ENCODE measurements around the gene SLC25A38. TPM values are rescaled to one million over a fixed set of nuclear protein-coding genes. Genes with fewer than 3 reads are reported as not detected.

The SLC25A38 gene
- polyA plus RNA-seq, 3 donors, result 5.7 to 8.9 (median 7.5) TPM

DNA sequence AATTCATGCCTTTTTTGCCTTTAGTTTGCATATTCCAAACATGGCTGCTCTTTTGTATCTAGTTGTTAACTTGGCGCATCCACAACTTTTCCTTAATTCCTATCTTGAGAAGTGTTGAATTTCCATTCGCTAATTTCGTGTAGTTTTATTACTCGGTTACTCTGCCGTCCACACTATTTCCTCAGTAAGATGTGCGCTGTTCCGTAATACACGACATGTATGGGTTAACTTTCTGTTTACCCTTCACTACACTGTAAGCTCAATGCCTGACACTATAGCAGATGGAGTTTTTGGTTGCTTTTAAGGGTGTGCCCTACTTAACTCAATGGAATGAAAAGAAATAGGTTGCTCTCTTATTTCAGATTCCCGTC is 24.1 kb downstream of the SLC25A38 start:
- intact Hi-C loops (cut with micrococcal nuclease), result no loop called here
- peaks cover 33 to 47% of the 10 kb centered on the region in 2 donors for H3K36me3 Mint-ChIP-seq
- H3K27me3 Mint-ChIP-seq (ENCODE audit: low read depth in 3 of 3), result peaks cover 0 to 1% (median 0%) of the 10 kb centered on the region in 3 donors
- Histone ChIP-seq H3K9me3 (replicated peaks in 1 of 2; ENCODE audit: control insufficient read depth in 1 of 2, insufficient read depth in 1 of 2, low read length in 2 of 2) (no peaks in the 10 kb centered on the region), H3K79me2 (ENCODE audit: insufficient read depth, low read length) (peaks cover 40% of the 10 kb centered on the region), H3K9ac (ENCODE audit: insufficient read depth, low read length, poor library complexity, severe bottlenecking) (peak overlapping the region; percentile 89), H4K20me1 (ENCODE audit: insufficient read depth, low read length) (peaks cover 38% of the 10 kb centered on the region), H3K27ac (ENCODE audit: low read depth in 1 of 2, low read length in 2 of 2) (peak overlapping the region; percentile 66 to 94), H3K36me3 (replicated peaks in 1 of 2; ENCODE audit: control insufficient read depth in 1 of 2, insufficient read depth in 2 of 2, low read length in 2 of 2) (peaks cover 41 to 43% of the 10 kb centered on the region in 2 donors), H3K4me3 (replicated peaks in 1 of 3; ENCODE audit: low read depth in 2 of 3, low read length in 3 of 3) (peak overlapping the region; percentile 56 to 94 (median 61)), H2AFZ (ENCODE audit: insufficient read depth, low read depth, low read length, poor library complexity, severe bottlenecking) (peak overlapping the region; percentile 95), H3K4me1 (ENCODE audit: control insufficient read depth in 1 of 2, insufficient read depth in 2 of 2, low read length in 2 of 2) (peaks cover 18 to 23% of the 10 kb centered on the region in 2 donors), H3K27me3 (ENCODE audit: control insufficient read depth in 2 of 2, insufficient read depth in 2 of 2, low read length in 2 of 2) (no peaks in the 10 kb centered on the region), H3K4me2 (replicated peaks; ENCODE audit: extremely low read depth, low read length, poor library complexity, severe bottlenecking) (peak overlapping the region; percentile 98)
- H3K9me3 Mint-ChIP-seq, result no peaks in the 10 kb centered on the region
- H3K27ac Mint-ChIP-seq, result peak overlapping the region; percentile 25 to 98 (median 74)
- no CpG with 5 or more reads among the region's 9 CpGs for whole genome bisulfite sequencing (ENCODE audit: insufficient coverage)
- H3K4me1 Mint-ChIP-seq, result peaks cover 19% of the 10 kb centered on the region
- H3K4me3 Mint-ChIP-seq, result peak overlapping the region; percentile 96 to 99
- TF ChIP-seq, protein P1, sequence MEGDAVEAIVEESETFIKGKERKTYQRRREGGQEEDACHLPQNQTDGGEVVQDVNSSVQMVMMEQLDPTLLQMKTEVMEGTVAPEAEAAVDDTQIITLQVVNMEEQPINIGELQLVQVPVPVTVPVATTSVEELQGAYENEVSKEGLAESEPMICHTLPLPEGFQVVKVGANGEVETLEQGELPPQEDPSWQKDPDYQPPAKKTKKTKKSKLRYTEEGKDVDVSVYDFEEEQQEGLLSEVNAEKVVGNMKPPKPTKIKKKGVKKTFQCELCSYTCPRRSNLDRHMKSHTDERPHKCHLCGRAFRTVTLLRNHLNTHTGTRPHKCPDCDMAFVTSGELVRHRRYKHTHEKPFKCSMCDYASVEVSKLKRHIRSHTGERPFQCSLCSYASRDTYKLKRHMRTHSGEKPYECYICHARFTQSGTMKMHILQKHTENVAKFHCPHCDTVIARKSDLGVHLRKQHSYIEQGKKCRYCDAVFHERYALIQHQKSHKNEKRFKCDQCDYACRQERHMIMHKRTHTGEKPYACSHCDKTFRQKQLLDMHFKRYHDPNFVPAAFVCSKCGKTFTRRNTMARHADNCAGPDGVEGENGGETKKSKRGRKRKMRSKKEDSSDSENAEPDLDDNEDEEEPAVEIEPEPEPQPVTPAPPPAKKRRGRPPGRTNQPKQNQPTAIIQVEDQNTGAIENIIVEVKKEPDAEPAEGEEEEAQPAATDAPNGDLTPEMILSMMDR (IDR thresholded peaks at IDR 0.05), result no peak
- DNase-seq, result no peak

DNA sequence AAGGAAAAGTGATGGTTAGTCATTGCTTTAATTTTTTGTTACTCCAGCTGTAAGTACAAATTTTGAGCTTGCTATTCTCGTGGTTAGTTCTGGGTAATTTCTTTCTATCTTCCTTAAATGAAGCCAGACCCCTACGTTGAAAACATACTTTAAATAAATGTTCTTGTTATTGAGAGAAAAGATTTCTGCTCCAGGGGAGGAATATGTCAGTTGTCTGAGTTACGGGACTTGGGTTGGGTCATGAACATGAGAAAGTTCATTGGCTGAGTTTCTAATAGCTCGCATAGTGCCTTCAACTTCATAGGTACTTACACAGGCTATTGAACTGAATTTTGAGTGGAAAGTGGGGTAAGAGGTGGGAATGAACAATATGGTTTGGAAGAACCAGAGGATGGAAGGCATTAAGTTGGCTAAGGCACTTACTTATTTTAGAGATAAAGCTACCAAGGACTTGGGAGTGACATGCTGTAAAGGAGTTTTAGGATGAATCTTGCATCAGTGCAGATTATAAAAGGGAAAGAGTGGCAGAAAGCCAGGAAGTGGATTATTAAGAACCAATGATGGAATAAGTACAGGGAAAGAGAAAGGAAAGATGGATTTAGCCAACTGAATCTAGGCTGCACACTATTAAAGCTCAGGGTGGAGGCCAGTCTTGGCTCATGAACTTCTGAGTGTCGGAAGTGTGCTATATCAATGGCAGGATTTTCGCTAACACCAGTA is 24.8 kb downstream of the SLC25A38 start:
- TF ChIP-seq, protein P1 (IDR thresholded peaks at IDR 0.05), result no peak
- Histone ChIP-seq H3K9ac (ENCODE audit: insufficient read depth, low read length, poor library complexity, severe bottlenecking) (peak overlapping the region; percentile 89), H3K4me1 (ENCODE audit: control insufficient read depth in 1 of 2, insufficient read depth in 2 of 2, low read length in 2 of 2) (peaks cover 18 to 23% of the 10 kb centered on the region in 2 donors), H3K79me2 (ENCODE audit: insufficient read depth, low read length) (peaks cover 40% of the 10 kb centered on the region), H3K4me3 (replicated peaks in 1 of 3; ENCODE audit: low read depth in 2 of 3, low read length in 3 of 3) (peak overlapping the region in 1 of 3 experiments; percentile 94), H2AFZ (ENCODE audit: insufficient read depth, low read depth, low read length, poor library complexity, severe bottlenecking) (no peak overlapping the region), H3K4me2 (replicated peaks; ENCODE audit: extremely low read depth, low read length, poor library complexity, severe bottlenecking) (peak overlapping the region; percentile 98), H3K27me3 (ENCODE audit: control insufficient read depth in 2 of 2, insufficient read depth in 2 of 2, low read length in 2 of 2) (no peaks in the 10 kb centered on the region), H3K27ac (ENCODE audit: low read depth in 1 of 2, low read length in 2 of 2) (peak overlapping the region in 1 of 2 donors; percentile 94), H3K9me3 (replicated peaks in 1 of 2; ENCODE audit: control insufficient read depth in 1 of 2, insufficient read depth in 1 of 2, low read length in 2 of 2) (no peaks in the 10 kb centered on the region), H3K36me3 (replicated peaks in 1 of 2; ENCODE audit: control insufficient read depth in 1 of 2, insufficient read depth in 2 of 2, low read length in 2 of 2) (peaks cover 48 to 50% of the 10 kb centered on the region in 2 donors), H4K20me1 (ENCODE audit: insufficient read depth, low read length) (peaks cover 38% of the 10 kb centered on the region)
- Mint-ChIP-seq H3K4me3 (peak overlapping the region in 1 of 2 donors; percentile 99), H3K9me3 (no peaks in the 10 kb centered on the region), H3K4me1 (peaks cover 19% of the 10 kb centered on the region), H3K27ac (peak overlapping the region in 4 of 7 donors; percentile 7 to 92 (median 61)), H3K27me3 (ENCODE audit: low read depth in 3 of 3) (peaks cover 0 to 1% (median 0%) of the 10 kb centered on the region in 3 donors), H3K36me3 (peaks cover 40 to 54% of the 10 kb centered on the region in 2 donors)
- DNase-seq, result no peak
- 100% methylated on average over 2 of the region's 6 CpGs for WGBS (ENCODE audit: insufficient coverage)
- intact Hi-C loops (cut with micrococcal nuclease), result no loop called here
